ENCODE results near the gene RDH16.

DNA sequence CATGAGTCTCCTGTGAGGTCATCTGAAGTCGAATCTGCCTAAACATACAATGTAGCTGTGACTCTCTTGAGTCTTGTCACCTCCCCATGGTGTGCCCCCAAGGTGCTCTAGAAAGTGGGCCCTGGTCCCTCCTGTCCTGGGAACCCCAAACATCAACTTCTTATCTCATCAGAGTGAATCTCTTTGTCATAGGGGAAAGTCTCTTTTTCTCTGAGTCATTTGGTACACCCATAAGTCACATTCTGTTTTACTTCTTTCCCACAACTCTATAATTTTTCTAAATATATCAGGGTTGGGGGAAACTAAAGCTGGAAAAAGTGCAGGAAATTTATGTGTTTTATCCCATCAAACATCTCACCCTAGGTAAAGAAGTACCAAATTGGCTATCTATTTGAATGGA lies 36.1 kb downstream of the RDH16 start:
- TF ChIP-seq, protein P1, sequence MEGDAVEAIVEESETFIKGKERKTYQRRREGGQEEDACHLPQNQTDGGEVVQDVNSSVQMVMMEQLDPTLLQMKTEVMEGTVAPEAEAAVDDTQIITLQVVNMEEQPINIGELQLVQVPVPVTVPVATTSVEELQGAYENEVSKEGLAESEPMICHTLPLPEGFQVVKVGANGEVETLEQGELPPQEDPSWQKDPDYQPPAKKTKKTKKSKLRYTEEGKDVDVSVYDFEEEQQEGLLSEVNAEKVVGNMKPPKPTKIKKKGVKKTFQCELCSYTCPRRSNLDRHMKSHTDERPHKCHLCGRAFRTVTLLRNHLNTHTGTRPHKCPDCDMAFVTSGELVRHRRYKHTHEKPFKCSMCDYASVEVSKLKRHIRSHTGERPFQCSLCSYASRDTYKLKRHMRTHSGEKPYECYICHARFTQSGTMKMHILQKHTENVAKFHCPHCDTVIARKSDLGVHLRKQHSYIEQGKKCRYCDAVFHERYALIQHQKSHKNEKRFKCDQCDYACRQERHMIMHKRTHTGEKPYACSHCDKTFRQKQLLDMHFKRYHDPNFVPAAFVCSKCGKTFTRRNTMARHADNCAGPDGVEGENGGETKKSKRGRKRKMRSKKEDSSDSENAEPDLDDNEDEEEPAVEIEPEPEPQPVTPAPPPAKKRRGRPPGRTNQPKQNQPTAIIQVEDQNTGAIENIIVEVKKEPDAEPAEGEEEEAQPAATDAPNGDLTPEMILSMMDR (IDR thresholded peaks at IDR 0.05): no peak
- TF ChIP-seq SIN3A (IDR thresholded peaks at IDR 0.05; ENCODE audit: borderline replicate concordance, insufficient read depth, low read depth, low read length): no peak
- TF ChIP-seq, protein P2, sequence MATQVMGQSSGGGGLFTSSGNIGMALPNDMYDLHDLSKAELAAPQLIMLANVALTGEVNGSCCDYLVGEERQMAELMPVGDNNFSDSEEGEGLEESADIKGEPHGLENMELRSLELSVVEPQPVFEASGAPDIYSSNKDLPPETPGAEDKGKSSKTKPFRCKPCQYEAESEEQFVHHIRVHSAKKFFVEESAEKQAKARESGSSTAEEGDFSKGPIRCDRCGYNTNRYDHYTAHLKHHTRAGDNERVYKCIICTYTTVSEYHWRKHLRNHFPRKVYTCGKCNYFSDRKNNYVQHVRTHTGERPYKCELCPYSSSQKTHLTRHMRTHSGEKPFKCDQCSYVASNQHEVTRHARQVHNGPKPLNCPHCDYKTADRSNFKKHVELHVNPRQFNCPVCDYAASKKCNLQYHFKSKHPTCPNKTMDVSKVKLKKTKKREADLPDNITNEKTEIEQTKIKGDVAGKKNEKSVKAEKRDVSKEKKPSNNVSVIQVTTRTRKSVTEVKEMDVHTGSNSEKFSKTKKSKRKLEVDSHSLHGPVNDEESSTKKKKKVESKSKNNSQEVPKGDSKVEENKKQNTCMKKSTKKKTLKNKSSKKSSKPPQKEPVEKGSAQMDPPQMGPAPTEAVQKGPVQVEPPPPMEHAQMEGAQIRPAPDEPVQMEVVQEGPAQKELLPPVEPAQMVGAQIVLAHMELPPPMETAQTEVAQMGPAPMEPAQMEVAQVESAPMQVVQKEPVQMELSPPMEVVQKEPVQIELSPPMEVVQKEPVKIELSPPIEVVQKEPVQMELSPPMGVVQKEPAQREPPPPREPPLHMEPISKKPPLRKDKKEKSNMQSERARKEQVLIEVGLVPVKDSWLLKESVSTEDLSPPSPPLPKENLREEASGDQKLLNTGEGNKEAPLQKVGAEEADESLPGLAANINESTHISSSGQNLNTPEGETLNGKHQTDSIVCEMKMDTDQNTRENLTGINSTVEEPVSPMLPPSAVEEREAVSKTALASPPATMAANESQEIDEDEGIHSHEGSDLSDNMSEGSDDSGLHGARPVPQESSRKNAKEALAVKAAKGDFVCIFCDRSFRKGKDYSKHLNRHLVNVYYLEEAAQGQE (IDR thresholded peaks at IDR 0.05; ENCODE audit: insufficient read depth in 1 of 2, low read depth in 2 of 2, low read length in 1 of 2): no peak
- TF ChIP-seq POLR2AphosphoS5 (IDR thresholded peaks at IDR 0.05; ENCODE audit: low read depth, low read length): no peak

Data from Panc1 (cell line).